ENCODE data around the gene GTF3C2. TPM values are rescaled to one million over a fixed set of nuclear protein-coding genes. Genes with fewer than 3 reads are reported as not detected.
A peak's percentile ranks its signal among the peaks of the same experiment; 100 is the strongest.

GTF3C2 gene
- total and polyA plus RNA-seq, 2 of the 13 experiments (the other 11 are each of a cell fraction or from before 2014, with no cell fraction given): 77.5 to 130 TPM

GRCh38 chr2:27380626-27381545 lies 24.3 kb upstream of the GTF3C2 start, which contains the start of gene ZNF513 (continued):
- TF ChIP-seq, protein P1, sequence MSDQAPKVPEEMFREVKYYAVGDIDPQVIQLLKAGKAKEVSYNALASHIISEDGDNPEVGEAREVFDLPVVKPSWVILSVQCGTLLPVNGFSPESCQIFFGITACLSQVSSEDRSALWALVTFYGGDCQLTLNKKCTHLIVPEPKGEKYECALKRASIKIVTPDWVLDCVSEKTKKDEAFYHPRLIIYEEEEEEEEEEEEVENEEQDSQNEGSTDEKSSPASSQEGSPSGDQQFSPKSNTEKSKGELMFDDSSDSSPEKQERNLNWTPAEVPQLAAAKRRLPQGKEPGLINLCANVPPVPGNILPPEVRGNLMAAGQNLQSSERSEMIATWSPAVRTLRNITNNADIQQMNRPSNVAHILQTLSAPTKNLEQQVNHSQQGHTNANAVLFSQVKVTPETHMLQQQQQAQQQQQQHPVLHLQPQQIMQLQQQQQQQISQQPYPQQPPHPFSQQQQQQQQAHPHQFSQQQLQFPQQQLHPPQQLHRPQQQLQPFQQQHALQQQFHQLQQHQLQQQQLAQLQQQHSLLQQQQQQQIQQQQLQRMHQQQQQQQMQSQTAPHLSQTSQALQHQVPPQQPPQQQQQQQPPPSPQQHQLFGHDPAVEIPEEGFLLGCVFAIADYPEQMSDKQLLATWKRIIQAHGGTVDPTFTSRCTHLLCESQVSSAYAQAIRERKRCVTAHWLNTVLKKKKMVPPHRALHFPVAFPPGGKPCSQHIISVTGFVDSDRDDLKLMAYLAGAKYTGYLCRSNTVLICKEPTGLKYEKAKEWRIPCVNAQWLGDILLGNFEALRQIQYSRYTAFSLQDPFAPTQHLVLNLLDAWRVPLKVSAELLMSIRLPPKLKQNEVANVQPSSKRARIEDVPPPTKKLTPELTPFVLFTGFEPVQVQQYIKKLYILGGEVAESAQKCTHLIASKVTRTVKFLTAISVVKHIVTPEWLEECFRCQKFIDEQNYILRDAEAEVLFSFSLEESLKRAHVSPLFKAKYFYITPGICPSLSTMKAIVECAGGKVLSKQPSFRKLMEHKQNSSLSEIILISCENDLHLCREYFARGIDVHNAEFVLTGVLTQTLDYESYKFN (CRISPR knock-in tag; conservative IDR thresholded peaks at IDR 0.05): no peak
- TF ChIP-seq ZNF446 (CRISPR knock-in tag; IDR thresholded peaks at IDR 0.05) (no peak), ZNF138 (CRISPR knock-in tag; IDR thresholded peaks at IDR 0.05; ENCODE audit: low read depth) (no peak), GATAD2A (CRISPR knock-in tag; IDR thresholded peaks at IDR 0.05) (no peak; the same call in 1 of the 2 replicates), ZNF766 (CRISPR knock-in tag; IDR thresholded peaks at IDR 0.05; ENCODE audit: borderline replicate concordance) (no peak), RBM39 (IDR thresholded peaks at IDR 0.05; ENCODE audit: low read depth, low read length, poor library complexity, severe bottlenecking) (no peak), MXI1 (IDR thresholded peaks at IDR 0.05; ENCODE audit: borderline replicate concordance, low read depth, low read length) (peak; percentile 49; the same call in 1 of the 3 replicates), NFKB2 (CRISPR knock-in tag; IDR thresholded peaks at IDR 0.05; ENCODE audit: borderline replicate concordance) (no peak), FOXP1 (IDR thresholded peaks at IDR 0.05) (no peak), FOXP1 (CRISPR knock-in tag; IDR thresholded peaks at IDR 0.05) (no peak), TGIF2 (CRISPR knock-in tag; IDR thresholded peaks at IDR 0.05) (no peak), SIX4 (CRISPR knock-in tag; IDR thresholded peaks at IDR 0.05) (no peak), KDM1A (CRISPR knock-in tag; IDR thresholded peaks at IDR 0.05) (no peak)
- TF ChIP-seq, protein P2, sequence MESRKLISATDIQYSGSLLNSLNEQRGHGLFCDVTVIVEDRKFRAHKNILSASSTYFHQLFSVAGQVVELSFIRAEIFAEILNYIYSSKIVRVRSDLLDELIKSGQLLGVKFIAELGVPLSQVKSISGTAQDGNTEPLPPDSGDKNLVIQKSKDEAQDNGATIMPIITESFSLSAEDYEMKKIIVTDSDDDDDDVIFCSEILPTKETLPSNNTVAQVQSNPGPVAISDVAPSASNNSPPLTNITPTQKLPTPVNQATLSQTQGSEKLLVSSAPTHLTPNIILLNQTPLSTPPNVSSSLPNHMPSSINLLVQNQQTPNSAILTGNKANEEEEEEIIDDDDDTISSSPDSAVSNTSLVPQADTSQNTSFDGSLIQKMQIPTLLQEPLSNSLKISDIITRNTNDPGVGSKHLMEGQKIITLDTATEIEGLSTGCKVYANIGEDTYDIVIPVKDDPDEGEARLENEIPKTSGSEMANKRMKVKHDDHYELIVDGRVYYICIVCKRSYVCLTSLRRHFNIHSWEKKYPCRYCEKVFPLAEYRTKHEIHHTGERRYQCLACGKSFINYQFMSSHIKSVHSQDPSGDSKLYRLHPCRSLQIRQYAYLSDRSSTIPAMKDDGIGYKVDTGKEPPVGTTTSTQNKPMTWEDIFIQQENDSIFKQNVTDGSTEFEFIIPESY (CRISPR knock-in tag; IDR thresholded peaks at IDR 0.05): peak; percentile 95
- TF ChIP-seq, protein P3, sequence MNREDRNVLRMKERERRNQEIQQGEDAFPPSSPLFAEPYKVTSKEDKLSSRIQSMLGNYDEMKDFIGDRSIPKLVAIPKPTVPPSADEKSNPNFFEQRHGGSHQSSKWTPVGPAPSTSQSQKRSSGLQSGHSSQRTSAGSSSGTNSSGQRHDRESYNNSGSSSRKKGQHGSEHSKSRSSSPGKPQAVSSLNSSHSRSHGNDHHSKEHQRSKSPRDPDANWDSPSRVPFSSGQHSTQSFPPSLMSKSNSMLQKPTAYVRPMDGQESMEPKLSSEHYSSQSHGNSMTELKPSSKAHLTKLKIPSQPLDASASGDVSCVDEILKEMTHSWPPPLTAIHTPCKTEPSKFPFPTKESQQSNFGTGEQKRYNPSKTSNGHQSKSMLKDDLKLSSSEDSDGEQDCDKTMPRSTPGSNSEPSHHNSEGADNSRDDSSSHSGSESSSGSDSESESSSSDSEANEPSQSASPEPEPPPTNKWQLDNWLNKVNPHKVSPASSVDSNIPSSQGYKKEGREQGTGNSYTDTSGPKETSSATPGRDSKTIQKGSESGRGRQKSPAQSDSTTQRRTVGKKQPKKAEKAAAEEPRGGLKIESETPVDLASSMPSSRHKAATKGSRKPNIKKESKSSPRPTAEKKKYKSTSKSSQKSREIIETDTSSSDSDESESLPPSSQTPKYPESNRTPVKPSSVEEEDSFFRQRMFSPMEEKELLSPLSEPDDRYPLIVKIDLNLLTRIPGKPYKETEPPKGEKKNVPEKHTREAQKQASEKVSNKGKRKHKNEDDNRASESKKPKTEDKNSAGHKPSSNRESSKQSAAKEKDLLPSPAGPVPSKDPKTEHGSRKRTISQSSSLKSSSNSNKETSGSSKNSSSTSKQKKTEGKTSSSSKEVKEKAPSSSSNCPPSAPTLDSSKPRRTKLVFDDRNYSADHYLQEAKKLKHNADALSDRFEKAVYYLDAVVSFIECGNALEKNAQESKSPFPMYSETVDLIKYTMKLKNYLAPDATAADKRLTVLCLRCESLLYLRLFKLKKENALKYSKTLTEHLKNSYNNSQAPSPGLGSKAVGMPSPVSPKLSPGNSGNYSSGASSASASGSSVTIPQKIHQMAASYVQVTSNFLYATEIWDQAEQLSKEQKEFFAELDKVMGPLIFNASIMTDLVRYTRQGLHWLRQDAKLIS (CRISPR knock-in tag; IDR thresholded peaks at IDR 0.05): 0 out of 2 replicates have a peak, but pooled peaks have one; percentile 60
- TF ChIP-seq, protein P4, sequence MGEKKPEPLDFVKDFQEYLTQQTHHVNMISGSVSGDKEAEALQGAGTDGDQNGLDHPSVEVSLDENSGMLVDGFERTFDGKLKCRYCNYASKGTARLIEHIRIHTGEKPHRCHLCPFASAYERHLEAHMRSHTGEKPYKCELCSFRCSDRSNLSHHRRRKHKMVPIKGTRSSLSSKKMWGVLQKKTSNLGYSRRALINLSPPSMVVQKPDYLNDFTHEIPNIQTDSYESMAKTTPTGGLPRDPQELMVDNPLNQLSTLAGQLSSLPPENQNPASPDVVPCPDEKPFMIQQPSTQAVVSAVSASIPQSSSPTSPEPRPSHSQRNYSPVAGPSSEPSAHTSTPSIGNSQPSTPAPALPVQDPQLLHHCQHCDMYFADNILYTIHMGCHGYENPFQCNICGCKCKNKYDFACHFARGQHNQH (CRISPR knock-in tag; IDR thresholded peaks at IDR 0.05): no peak
